ENCODE measurements around the gene U2AF2. TPM values are rescaled to one million over a fixed set of nuclear protein-coding genes. Genes with fewer than 3 reads are reported as not detected.

Gene U2AF2
- total and polyA plus RNA-seq, 2 of the 8 experiments (the other 6 are each of a cell fraction or from before 2014, with no cell fraction given) = 162 to 252 TPM

DNA sequence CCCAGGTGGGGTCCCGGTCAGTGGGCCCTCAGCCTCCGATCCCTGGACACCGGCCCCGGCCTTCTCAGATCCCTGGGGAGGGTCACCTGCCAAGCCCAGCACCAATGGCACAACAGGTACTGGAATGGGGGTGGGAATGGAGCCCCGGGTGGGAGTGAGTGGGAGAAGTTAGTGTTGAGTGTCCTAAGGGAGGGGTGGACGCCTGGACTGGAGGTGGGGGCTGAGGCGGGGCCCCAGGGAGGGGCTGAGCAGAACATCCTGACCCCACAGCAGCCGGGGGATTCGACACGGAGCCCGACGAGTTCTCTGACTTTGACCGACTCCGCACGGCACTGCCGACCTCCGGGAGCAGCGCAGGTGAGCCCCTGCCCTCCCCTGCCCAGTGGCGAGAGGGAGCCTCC is 37.8 kb downstream of the U2AF2 start:
- H2BK120ac ChIP-seq (replicated peaks; ENCODE audit: low read depth, low read length) = no peak overlapping the region
- H3K4ac ChIP-seq (replicated peaks; ENCODE audit: insufficient read length, low read depth, low read length) = no peak overlapping the region
- H4K5ac ChIP-seq (ENCODE audit: insufficient read length, low read depth, low read length) = no peak overlapping the region
- no peak overlapping the region for H3K56ac ChIP-seq (replicated peaks; ENCODE audit: insufficient read length, low read depth, low read length)
- no peak overlapping the region for H3K18ac ChIP-seq (ENCODE audit: extremely low read depth, low read length)
- no peak for FAIRE-seq
- no peak overlapping the region for H2BK12ac ChIP-seq (ENCODE audit: low read depth, low read length)
- H4K20me1 ChIP-seq (replicated peaks in 1 of 2; ENCODE audit: control insufficient read depth in 1 of 2, insufficient read depth in 2 of 2, low read length in 2 of 2) = peaks cover 0 to 18% of the 10 kb centered on the region in 2 experiments
- no peak overlapping the region for H2BK5ac ChIP-seq (ENCODE audit: low read depth, low read length)
- ChIA-PET CTCF (ENCODE audit: partially characterized antibody) (interaction anchor here (0.6 to 3.2 kb wide), 2 partner anchors 11 to 1733 kb away, joined by 4 to 12 read pairs; no protein-coding TSS in a partner anchor), POLR2A (ENCODE audit: partially characterized antibody) (interaction anchor here (1.5 to 1.6 kb wide), 2 partner anchors 9 to 10 kb away, joined by 5 read pairs; no protein-coding TSS in a partner anchor)
- no peaks in the 10 kb centered on the region; a peak in 1 of 4 replicates for H3K79me2 ChIP-seq (ENCODE audit: control insufficient read depth in 1 of 2, insufficient read depth in 2 of 2, low read length in 2 of 2)
- no peaks in the 10 kb centered on the region; a peak in 1 of 7 replicates for H3K27me3 ChIP-seq (replicated peaks in 1 of 4; ENCODE audit: control insufficient read depth in 3 of 4, extremely low read depth in 1 of 4, insufficient read depth in 3 of 4, low read length in 3 of 4)
- no peaks in the 10 kb centered on the region for H3K23me2 ChIP-seq (ENCODE audit: low read depth, low read length)
- H3K36me3 ChIP-seq (ENCODE audit: control insufficient read depth in 2 of 4, insufficient read depth in 4 of 4, low read length in 3 of 4) = peaks cover 4 to 48% (median 23%) of the 10 kb centered on the region in 4 experiments; a peak in 7 of 8 replicates
- H2BK20ac ChIP-seq (ENCODE audit: low read length) = no peak overlapping the region
- peaks cover 3% of the 10 kb centered on the region for H3K79me1 ChIP-seq (ENCODE audit: low read depth, low read length)
- H3K14ac ChIP-seq (ENCODE audit: insufficient read length) = no peak overlapping the region
- H3K9me3 ChIP-seq (ENCODE audit: insufficient read depth in 2 of 2, low read depth in 1 of 2, low read length in 1 of 2) = no peaks in the 10 kb centered on the region
- no peak overlapping the region for H3K4me3 ChIP-seq (ENCODE audit: extremely low read depth in 1 of 4, insufficient read depth in 2 of 4, low read depth in 3 of 4, low read length in 4 of 4)
- H2BK15ac ChIP-seq (ENCODE audit: low read length) = no peak overlapping the region
- DNase-seq (ENCODE audit: low read depth in 1 of 2, low spot score in 2 of 2) = no peak
- 90% methylated on average over 11 of the region's 19 CpGs; no CpG with 5 or more reads in 1 of the 2 experiments for WGBS, 2 experiments (ENCODE audit: extremely low coverage in 1 of 2, insufficient coverage in 1 of 2, insufficient read length in 1 of 2, insufficient replicate concordance in 2 of 2, low coverage in 1 of 2, low lambda C conversion rate in 2 of 2, missing lambda C conversion rate in 1 of 2)
- H3K4me1 ChIP-seq (replicated peaks in 1 of 4; ENCODE audit: control insufficient read depth in 3 of 4, insufficient read depth in 4 of 4, low read length in 3 of 4) = no peaks in the 10 kb centered on the region
- H3K27ac ChIP-seq (ENCODE audit: low read depth, low read length) = no peak overlapping the region
- no peak overlapping the region for H4K91ac ChIP-seq (replicated peaks; ENCODE audit: insufficient read length, low read length)
- no peak for TF ChIP-seq BRCA1 (IDR thresholded peaks at IDR 0.05; ENCODE audit: low read depth, low read length)
- no peak for TF ChIP-seq FOSL1 (IDR thresholded peaks at IDR 0.05; ENCODE audit: insufficient read depth, low read depth, low read length)
- no peak for TF ChIP-seq HDAC2 (IDR thresholded peaks at IDR 0.05; ENCODE audit: borderline replicate concordance in 1 of 2, low read depth in 2 of 2, low read length in 2 of 2)
- TF ChIP-seq KDM1A (IDR thresholded peaks at IDR 0.05; ENCODE audit: borderline replicate concordance, low read length) = no peak
- TF ChIP-seq, protein P1, sequence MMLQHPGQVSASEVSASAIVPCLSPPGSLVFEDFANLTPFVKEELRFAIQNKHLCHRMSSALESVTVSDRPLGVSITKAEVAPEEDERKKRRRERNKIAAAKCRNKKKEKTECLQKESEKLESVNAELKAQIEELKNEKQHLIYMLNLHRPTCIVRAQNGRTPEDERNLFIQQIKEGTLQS (IDR thresholded peaks at IDR 0.05; ENCODE audit: insufficient read depth, low read depth, low read length) = no peak
- no peak for TF ChIP-seq SUZ12 (IDR thresholded peaks at IDR 0.05; ENCODE audit: low read length)
- TF ChIP-seq, protein P2, sequence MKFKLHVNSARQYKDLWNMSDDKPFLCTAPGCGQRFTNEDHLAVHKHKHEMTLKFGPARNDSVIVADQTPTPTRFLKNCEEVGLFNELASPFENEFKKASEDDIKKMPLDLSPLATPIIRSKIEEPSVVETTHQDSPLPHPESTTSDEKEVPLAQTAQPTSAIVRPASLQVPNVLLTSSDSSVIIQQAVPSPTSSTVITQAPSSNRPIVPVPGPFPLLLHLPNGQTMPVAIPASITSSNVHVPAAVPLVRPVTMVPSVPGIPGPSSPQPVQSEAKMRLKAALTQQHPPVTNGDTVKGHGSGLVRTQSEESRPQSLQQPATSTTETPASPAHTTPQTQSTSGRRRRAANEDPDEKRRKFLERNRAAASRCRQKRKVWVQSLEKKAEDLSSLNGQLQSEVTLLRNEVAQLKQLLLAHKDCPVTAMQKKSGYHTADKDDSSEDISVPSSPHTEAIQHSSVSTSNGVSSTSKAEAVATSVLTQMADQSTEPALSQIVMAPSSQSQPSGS (IDR thresholded peaks at IDR 0.05; ENCODE audit: low read length) = no peak
- TF ChIP-seq SRF (IDR thresholded peaks at IDR 0.05; ENCODE audit: low read depth, low read length) = no peak
- TF ChIP-seq CTBP2 (IDR thresholded peaks at IDR 0.05; ENCODE audit: borderline replicate concordance, insufficient read depth, insufficient read length, low read length) = no peak
- TF ChIP-seq POU5F1 (IDR thresholded peaks at IDR 0.05; ENCODE audit: low read depth, low read length) = no peak
- TF ChIP-seq CHD2 (IDR thresholded peaks at IDR 0.05; ENCODE audit: low read length) = no peak
- no peak overlapping the region for H3K4me2 ChIP-seq (ENCODE audit: insufficient read depth in 1 of 2, low read depth in 2 of 2, low read length in 2 of 2)
- H3K9ac ChIP-seq (replicated peaks in 1 of 4; ENCODE audit: extremely low read depth in 1 of 4, low read depth in 3 of 4, low read length in 3 of 4) = no peak overlapping the region
- H4K8ac ChIP-seq (ENCODE audit: extremely low read depth, insufficient read depth, low read length) = no peak overlapping the region
- H2AK5ac ChIP-seq (ENCODE audit: low read depth, low read length) = no peak overlapping the region
- no peak overlapping the region for H2AFZ ChIP-seq (ENCODE audit: low read length)
- no peak overlapping the region for H3K23ac ChIP-seq (ENCODE audit: insufficient read length)

Measured in H1 (cell line).